HG03196 (cell line): ENCODE data around the gene FAM210A.
"Not testable (repeated sequence)": the region's sequence is repeated elsewhere in the genome, so short reads cannot be mapped to it uniquely, and the experiment has no call there.

Experiments
- ATAC-seq: cut with Tn5 transposase; IDR thresholded peaks from one replicate; pipeline ENCODE4 v1.9.1; 2021; ENCODE audit not compliant: unreplicated experiment

The FAM210A gene

GRCh38 chr18:13710414-13710831 lies 15.9 kb downstream of the FAM210A start:
- ATAC-seq, result no peak

GRCh38 chr18:13703899-13704298 lies 22.5 kb downstream of the FAM210A start:
- ATAC-seq, result no peak

GRCh38 chr18:13700153-13700552 lies 26.2 kb downstream of the FAM210A start:
- no peak for ATAC-seq

- no peak for ATAC-seq
These were observed 29.4 kb downstream of the FAM210A start for GRCh38 chr18:13696961-13697360.

- not testable (repeated sequence) for ATAC-seq
These were observed 31.0 kb downstream of the FAM210A start for GRCh38 chr18:13695337-13695736.

GRCh38 chr18:13690060-13690459 lies 36.3 kb downstream of the FAM210A start:
- not testable (repeated sequence) for ATAC-seq

- no peak for ATAC-seq
These were observed 37.9 kb downstream of the FAM210A start for GRCh38 chr18:13688191-13689136.

GRCh38 chr18:13684546-13684945 lies 41.8 kb downstream of the FAM210A start:
- no peak for ATAC-seq

GRCh38 chr18:13681701-13682100 lies 44.7 kb downstream of the FAM210A start:
- ATAC-seq, result no peak

GRCh38 chr18:13680612-13681011 lies 45.7 kb downstream of the FAM210A start:
- ATAC-seq, result no peak

GRCh38 chr18:13677350-13677749 lies 49.0 kb downstream of the FAM210A start:
- not testable (repeated sequence) for ATAC-seq

GRCh38 chr18:13676471-13676870 lies 49.9 kb downstream of the FAM210A start:
- no peak for ATAC-seq

GRCh38 chr18:13672657-13673056 lies 53.7 kb downstream of the FAM210A start:
- no peak for ATAC-seq

GRCh38 chr18:13661779-13662256 lies 64.5 kb downstream of the FAM210A start:
- no peak for ATAC-seq

GRCh38 chr18:13661051-13661778 lies 65.1 kb downstream of the FAM210A start:
- no peak for ATAC-seq

GRCh38 chr18:13660510-13660909 lies 65.8 kb downstream of the FAM210A start:
- ATAC-seq, result no peak

GRCh38 chr18:13658436-13659204 lies 67.7 kb downstream of the FAM210A start:
- no peak for ATAC-seq

- no peak for ATAC-seq
These were observed 68.4 kb downstream of the FAM210A start for GRCh38 chr18:13657974-13658373.

GRCh38 chr18:13653746-13654433 lies 72.5 kb downstream of the FAM210A start:
- ATAC-seq, result no peak
